HG02623 (cell line): ENCODE data around the gene GCN1.
A peak's percentile ranks its signal among the peaks of the same experiment; 100 is the strongest.

Experiments
- ATAC-seq: cut with Tn5 transposase; IDR thresholded peaks from one replicate; pipeline ENCODE4 v1.9.1; 2021; ENCODE audit warnings: moderate library complexity; ENCODE audit not compliant: unreplicated experiment

Gene GCN1

DNA sequence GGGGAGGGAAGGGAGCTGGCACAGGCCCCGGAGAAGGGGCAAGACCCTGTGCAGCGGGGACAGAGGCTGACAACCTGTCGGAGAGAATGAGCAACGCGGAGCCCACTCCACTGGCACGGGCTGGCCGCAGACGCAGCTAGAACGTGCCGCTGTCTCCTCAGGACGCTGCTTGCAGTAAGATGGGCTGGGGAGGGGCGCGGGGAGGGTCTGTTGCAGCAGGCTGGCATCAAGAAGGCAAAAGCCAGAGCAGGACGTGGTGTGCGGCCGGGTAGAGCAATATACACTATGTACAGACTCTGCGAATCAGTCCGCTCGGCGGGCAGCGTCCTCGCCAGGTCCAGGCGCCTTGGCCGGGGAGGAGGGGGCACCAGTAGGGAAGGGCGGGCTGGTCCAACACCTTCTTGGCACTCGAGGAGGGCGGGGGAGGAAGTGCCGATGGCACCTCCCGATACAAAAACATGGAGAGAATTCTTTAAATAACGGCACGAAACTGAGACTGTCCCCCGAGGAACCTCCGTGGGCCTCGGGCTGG is 97.8 kb downstream of the GCN1 start:
- ATAC-seq, result no peak

DNA sequence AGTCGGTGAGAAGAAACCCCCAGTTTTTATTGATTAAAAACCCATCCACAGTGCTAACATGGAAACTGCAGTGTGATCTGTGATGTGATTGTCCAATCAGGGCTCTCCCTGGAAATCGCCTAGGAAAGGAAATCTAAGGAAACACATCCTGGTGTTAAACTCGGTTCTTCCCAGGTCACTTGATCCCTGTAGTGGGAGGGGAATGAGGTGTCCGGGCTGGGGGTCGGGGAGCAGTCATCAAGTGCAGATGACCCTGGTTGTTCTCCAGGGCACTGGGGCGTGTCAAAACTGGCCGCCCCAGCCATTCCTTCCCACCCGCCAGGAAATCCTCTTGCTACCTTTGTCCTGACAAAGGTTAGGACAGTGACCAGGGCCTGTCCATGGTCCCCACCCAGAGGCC is 98.8 kb downstream of the GCN1 start:
- no peak for ATAC-seq

DNA sequence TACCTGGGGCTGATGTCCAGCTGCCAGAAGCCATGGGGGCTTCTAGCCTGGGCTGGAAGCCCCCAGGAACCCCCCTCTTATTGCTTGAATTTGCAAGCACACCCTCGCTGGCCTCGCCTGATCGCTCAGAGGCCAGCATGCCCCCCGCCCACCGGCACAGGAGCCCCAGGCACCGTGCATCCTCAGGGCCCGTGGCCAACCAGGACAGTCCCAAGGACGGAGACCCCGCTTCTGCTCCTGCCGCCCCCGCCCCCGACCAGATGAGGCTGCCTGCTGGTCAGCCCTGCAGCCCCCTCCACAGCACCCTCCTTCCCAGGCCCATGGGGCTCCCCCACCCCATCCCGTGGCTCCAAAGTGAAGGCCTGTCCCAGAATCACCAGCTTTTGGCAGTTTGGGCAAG is 99.2 kb downstream of the GCN1 start:
- ATAC-seq, result no peak

DNA sequence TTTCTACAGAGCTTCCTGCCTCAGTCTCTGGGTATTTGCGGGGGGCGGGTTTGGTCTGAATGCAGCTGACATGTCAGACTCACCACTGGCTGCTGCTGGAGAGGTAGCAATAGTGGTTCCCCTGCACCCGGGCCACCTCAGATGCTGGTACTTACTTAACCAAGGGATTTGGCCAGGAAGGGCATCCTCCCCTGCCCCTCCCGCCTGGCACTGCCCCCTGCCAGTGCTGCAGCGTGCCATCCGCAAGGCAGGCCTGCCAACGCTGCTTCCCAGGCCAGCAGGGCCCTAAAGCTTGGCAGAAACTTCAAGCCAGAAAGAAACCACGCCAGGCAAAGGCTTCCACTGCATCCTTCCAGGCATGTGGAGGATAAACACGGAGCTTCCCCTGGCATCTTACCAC is 100.0 kb downstream of the GCN1 start:
- ATAC-seq, result no peak

DNA sequence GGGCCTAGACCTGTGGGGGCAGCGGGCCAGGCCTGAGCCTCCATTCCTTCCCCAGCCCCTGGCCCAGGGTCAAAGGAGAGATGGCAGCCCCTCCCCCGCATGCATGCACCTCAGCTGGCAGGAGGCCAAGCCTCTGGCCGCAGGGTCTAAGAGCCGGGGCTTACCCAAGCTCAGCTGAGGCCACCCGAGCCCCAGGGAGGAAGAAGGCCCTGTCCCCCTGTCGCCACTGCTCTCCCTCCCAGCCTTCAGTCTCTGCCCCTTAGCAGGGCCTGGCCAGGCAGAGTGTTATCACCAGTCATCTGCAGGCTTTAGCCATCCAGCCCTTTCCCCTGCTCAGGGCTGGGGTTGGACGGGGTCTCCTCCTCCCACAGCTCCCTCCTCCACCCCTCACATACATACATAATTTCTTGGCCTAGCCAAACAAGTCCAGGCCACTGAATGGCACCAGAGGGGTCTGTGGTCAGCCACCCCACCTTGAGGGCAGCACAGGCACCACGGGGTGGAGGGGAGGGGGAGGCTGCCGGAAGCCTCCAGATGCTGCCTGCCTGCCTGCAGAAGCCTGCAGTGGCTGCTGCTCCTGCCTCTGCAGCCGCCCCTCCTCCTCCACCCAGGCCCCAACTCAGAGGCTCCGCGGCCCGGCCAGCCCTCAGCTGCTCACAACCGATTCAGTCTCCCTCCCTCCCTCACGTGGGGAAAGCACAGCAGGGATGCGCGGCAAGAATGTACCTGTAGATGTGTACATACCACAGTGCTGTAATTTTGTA is 100.7 kb downstream of the GCN1 start:
- ATAC-seq, result no peak

DNA sequence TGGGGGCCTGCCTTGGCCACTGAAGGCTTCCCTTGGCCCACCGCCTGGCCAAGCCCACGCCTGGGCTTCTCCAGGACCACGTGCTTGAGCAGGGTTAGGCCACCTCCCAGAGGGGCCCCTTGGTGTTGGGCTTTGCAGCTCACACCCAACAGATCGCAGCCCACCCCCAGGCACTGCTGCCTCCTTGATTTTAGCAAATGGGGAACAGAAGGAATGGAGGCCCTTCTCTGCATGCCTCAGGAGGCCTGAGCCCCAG is 101.3 kb downstream of the GCN1 start:
- ATAC-seq, result no peak

DNA sequence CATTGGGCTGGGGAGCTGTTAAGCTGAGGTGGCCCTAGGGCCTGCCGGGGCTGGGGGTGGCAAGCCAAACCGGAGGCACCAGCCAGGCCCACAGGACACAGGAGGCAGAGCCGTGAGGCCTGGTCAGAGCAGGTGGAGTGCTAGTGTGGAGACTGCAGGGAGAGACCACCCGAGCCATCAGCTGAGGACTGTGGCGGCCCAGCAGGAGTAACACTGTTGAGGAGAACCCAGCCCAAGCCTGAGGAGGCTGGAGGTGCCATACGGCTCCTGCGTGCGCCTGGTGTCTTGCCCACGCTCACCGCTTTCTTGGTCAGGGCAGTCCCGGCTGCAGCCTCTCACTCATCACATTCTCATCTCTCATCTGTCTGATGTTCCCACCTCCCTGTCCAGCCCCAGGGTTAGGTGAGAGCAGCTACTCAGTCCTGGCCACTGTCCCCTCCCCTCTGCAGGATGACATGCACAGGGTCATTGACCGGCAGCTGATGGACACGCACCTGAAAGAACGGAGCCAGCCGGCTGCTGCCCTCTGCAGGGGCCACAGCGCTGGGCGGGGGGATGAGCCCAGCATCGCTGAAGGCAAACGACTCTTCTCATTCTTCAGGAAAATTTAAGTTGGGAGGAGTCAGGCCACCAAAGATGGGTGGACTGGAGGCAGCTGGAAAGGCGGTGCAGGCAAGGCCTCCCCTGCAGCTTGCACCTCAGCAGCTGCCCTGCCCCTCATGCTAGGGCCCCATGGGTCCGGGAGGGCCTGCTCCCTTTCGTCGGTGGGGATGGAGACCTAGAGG is 101.8 kb downstream of the GCN1 start:
- ATAC-seq, result no peak

DNA sequence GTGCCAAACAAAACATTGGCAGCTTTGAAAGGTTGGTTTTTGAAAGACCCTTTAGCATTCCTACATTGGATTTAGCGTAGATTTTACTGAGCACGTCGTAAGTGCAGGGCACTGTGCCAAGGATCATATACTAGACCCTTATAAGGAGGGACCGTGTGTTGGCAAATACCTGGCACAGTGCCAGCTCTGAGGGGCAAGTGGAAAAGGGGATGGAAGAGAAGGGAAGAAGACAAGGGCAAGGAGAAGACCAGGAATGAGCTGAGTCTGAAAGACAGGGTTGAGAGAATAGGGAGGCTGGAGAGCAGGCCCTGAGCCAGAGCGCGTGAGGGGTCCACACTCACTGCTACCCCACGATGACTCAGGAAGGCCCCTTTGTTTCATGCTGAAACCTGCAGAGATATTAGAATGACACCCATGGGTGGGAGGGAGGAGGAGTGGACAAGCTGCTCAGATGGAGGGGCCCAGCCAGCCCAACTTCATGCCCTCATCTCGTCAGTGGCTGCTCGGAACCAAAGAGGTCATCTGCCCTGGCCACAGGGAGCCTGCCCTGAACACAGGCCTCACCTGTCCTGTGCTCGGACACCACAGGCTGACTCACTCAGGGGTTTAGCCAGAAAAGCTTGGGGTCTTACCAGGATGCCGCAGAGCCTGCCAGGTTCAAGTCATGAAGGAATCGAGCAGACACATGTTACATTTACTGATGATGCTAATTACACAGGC is 103.0 kb downstream of the GCN1 start:
- ATAC-seq, result no peak

DNA sequence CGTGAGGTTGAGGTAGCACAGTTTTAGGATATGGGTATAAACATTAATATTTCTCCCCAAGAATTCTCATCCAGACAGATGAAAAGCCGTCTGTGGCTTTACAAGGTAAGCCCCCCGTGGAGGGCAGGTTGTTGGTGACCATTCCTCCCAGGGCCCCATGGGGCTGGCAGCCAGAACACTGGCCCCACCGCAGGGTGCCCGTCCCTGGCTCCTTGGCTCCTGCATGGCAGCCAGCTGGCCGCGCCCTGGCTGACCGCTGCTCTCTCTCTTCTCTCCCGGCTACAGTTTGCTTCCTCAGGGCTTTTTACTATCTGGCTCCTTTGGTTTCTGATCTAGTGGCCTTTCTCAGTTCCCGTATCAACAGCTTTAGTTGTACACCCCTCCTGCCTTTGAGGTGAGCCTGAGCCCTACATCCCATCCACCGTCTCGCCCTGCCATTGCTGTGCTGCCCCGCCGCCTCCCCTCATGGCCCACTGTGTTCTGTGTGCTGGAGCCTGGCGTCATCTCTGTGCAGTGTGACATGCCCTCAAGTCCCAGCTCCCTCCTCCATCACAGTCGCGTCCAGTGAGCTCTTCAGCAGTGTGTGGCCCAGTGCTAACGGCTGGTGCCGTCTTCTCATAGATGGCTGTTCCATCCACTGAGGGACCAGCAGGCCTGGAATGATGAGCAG is 103.8 kb downstream of the GCN1 start:
- no peak for ATAC-seq

DNA sequence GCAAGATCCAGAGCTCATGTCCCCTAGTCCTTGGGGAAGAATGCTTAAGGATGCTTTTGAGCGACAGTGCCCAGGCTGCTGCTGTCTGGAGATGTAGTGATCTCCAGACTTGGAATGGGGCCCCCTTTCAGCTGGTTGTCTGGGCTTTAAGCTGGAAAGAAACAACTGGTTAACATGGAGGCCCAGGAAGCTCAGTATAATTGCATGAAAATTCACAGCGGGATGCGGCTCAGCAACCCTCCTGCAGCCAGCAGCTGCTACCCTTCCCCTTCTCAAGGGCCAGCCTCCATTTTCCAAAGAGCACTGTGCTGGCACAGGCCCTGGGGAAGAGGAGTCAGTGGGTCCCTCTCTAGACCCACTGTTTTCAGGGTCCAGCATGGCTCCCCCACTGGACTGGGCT is 104.3 kb downstream of the GCN1 start:
- no peak for ATAC-seq

DNA sequence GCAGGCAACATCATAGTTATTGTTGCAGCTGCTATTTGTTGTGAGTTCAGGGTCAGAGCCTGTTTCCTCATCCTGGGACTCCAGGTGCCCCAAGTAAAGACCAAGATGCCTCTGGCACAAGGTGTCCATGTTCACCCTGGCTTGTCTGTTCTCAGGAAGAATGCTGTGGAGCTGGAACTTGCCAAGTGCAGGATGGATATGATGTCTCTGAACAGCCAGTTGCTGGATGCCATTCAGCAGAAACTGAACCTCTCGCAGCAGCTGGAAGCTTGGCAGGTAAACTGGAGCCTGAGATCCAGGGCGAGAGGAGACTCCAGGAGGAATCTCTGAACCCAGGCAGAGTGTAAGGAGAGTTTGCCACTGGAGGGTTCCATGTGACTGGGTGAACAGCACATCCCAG is 104.7 kb downstream of the GCN1 start:
- no peak for ATAC-seq

DNA sequence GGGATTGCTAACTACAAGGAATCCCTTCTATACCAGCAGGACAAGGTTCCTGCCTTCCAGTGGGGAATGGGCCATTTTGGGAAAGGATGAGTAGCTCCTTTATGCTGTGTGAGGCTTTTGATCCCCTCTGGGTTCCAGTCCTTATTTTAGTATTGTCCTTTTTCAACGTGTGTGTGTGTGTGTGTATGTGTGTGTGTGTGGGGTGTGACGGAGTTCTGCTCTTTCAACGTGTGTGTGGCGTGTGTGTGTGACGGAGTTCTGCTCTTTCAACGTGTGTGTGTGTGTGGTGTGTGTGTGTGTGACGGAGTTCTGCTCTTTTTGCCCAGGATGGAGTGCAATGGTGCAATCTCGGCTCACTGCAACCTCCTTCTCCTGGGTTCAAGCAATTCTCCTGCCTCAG is 105.4 kb downstream of the GCN1 start:
- no peak for ATAC-seq

DNA sequence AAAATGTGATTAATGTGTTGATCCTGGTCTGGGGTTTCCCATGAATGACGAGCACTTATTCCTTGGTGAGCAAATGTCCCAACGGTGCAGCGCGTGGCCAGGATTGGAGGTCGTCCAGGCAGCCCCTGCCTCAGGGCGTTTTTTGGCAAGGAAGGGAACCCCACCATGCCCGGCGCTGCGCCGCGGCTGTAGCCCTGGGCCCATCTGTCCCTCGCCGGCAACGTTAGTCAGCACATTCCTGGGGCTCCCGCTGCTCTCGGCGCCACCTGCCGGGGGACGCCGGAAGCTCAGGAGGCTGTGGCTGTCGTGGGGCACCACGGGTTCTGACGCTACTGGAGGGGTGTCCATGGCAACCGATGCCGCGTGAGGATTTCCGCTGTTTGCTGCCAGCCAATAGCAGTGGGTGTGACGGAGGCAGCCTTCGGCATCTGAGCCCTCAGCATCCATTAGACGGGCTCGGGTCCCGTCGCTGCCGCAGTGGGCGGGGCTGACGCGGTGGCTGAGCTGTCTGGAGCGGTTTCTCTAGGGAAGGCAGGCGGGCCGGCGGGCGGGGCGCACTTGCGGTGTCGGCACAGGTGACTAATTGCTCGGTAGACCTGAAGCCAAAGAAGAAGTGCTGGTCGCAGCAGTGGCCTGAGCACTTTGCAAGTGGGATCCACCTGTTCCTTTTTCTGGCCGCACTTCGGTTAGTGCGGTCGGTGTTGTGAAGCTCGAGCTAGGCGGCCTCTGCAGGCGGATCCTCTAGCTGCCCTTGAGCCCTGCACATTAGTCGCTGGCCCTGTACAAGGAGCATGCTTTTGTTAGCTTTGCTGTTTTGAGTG is 107.5 kb downstream of the GCN1 start:
- peak; percentile 97 for ATAC-seq

DNA sequence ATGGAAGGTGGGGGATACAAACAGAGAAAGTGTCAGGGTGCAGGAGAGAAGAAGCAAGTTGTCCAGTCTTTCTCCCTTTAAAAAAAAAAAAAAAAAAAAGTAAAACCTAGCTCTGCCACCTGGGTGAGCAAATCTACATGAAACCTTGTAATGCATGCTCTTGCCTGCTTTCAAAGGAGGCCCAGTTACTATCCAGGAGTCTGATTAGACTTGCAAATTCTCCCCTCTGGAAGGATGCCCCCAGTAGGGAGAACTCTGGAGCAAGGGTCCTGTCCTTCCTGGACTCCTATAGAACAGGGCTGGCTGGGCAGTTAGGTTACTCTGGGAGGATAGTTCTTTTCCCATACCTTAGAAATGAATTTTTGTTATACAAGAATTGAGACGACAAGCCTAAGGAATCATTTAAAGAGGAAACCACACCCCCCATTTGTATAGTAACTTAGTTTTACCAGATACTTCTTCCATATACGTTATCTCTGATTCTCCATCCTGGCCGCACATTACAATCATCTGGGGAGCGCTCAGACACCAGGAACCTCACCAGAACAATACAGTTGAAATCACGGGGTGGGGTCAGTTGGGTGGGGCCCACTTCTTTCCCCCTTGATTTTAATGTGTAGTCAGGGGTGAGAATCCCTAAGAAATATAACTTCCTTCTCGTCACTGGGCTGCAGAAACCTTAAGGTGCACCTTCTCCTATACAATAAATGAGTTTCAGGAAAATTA is 108.4 kb downstream of the GCN1 start:
- ATAC-seq, result no peak

DNA sequence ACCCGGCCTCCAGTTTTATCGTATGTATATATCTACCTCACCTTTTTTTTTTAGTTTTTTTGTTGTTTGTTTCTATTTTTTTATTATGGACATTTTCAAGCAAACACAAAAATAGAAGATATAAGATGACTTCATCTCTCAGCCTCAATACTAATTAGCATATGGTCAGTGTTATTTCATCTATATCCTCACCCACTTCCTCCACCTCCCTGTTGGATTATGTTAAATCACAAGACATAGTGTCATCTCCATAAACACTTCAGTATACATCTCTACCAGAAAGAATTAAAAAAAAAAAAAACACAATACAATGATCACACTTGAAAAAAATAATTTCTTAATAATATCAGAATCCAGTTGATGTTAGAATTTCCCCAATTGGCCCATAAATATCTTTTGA is 112.9 kb downstream of the GCN1 start:
- no peak for ATAC-seq

DNA sequence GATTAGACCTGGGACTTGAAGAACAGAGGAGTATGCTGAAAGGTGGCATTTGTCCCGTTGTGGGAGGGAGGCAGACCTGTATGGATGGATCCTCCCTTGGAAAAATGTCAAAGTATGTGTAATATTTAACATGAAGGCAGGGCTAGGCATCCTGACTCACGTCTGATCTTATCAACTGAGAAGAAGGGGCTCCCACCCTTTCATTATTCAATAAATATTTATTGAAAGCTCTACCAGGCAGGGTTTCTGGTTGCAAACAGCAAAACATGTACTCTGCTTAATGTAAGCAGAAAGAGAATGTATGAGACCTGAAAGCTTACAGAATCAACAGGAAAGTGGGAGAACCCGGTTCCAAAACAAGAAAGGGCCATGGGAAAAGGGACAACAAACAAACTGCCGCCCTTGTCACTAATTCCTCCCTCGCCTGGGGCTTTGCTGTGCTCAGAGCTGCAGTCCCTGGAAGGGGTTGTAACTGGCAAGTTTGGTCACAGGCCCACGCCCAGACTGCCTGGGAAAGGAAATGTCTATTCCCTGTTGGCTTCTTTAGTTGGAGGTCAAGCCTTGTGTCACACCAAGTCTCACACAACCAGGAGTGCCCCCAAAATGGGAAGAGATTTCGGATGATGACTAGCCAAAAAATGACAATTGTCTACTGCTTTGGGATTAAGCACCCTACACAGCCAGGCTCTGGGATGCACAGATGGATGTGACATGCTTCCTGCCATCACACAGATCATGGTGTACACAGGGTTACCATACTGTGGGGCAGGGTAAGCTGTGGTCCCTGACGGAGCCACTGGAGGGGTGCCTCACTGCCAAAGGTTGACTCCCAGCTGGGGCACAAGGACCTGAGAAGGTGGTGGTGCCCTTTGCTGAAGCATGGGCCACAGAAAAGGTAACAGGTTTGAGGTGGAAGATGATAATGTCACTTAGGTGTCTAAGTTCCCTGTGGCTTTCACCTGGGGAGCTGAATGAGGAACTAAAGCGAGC is 114.8 kb downstream of the GCN1 start:
- no peak for ATAC-seq

DNA sequence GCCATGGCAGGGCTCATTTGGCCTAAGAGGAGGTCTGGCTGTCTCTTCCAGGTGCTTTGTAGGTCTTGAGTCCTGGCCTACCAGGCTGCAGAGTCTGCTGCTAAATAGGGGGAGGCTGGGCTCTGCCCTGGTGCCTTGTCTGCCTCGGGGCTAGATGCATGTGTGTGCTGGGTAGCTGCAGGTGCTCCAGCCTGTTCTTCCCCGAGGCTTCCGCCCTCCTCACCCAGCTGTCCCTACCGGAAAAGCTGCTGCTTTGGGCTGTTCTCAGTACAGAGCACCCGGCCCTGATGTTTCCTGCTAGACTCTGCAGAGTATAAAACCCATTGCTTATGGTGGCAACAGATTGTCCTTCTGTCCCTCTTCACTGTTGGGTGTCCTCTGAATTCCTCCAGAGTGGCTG is 115.6 kb downstream of the GCN1 start:
- no peak for ATAC-seq

DNA sequence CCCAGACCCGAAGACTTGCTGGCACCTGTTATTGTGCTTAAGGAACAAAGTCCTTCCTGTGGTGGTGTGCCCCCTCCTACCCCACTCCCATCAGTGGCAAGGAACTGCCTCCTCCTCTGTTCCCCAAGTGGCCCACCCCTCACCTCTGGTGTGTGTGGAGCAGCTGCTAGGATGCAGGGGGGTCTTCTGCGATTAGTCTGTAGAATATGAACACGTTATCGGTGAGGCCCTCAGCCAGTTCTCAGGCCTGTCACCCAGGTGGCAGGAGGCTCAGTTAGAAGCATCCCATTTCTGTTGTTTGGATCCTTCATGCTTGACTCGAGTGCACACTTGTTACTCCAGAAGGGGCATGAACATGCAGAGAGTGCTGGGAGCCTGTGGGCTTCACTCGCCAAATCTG is 117.3 kb downstream of the GCN1 start:
- ATAC-seq, result no peak
